Right lobe of liver (tissue), 4 donors: ENCODE data around the gene EPHB1.

Source experiments
- POLR2A ChIP-seq: fragments of 450-650 bp; IDR thresholded peaks from one replicate; pipeline ENCODE4 v1.6.1; 2017; ENCODE audit warnings: antibody characterized with exemption, mild to moderate bottlenecking
- TF ChIP-seq, protein P1 (sequence below), 4 donors: fragments of 200-600 bp in 3 of 4; fragments of 450-650 bp in 1 of 4; IDR thresholded peaks; one replicate each; pipeline versions ENCODE4 v1.5.1 to v1.8.0; 2016 to 2022; ENCODE audit warnings: antibody characterized with exemption in 4 of 4, mild to moderate bottlenecking in 2 of 4
- donor health status: DM: no; HTN: no; CAD: no.
- donor health status: DM: no; HTN: no; CAD: no.
- donor health status: DM: no; HTN: yes; CAD: no.

DNA sequence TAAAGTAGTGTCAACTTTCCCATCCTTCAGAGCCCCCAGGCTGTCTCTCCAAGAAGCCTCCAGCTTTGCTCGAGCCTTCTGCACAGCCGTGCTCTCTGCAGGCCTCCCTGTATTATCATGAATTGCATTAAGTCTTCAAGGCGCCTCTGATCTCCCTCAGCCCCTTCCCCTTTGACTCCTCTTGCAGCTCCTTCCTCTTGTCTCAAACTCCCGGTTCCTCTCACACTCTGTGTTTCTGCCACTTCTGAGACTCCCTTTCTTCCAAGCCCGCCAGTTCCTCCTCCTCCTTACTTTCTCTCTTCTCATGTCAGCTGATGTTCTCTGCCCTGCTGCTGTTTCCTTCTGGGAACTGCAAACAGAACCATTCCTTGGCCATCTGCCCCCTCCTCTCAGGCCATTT is 418.8 kb downstream of the EPHB1 start:
- TF ChIP-seq, protein P1, sequence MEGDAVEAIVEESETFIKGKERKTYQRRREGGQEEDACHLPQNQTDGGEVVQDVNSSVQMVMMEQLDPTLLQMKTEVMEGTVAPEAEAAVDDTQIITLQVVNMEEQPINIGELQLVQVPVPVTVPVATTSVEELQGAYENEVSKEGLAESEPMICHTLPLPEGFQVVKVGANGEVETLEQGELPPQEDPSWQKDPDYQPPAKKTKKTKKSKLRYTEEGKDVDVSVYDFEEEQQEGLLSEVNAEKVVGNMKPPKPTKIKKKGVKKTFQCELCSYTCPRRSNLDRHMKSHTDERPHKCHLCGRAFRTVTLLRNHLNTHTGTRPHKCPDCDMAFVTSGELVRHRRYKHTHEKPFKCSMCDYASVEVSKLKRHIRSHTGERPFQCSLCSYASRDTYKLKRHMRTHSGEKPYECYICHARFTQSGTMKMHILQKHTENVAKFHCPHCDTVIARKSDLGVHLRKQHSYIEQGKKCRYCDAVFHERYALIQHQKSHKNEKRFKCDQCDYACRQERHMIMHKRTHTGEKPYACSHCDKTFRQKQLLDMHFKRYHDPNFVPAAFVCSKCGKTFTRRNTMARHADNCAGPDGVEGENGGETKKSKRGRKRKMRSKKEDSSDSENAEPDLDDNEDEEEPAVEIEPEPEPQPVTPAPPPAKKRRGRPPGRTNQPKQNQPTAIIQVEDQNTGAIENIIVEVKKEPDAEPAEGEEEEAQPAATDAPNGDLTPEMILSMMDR (IDR thresholded peaks at IDR 0.05): no peak
- no peak for TF ChIP-seq POLR2A
